IPS-15b (cell line): ENCODE measurements around the gene CD2AP.

ENCODE experiments used
- H3K27me3 ChIP-seq: one replicate; pipeline ENCODE4 v1.6.1; 2013; ENCODE audit warnings: low read length; ENCODE audit not compliant: control insufficient read depth, insufficient read depth
- H3K36me3 ChIP-seq: one replicate; pipeline ENCODE4 v1.6.1; 2013; ENCODE audit warnings: low read length; ENCODE audit not compliant: control insufficient read depth, insufficient read depth
- H3K4me1 ChIP-seq: one replicate; pipeline ENCODE4 v1.6.1; 2013; ENCODE audit warnings: mild to moderate bottlenecking, low read length; ENCODE audit not compliant: control insufficient read depth, insufficient read depth
- H3K4me3 ChIP-seq: one replicate; pipeline ENCODE4 v1.5.1; 2013; ENCODE audit warnings: low read depth, low read length
- H3K9ac ChIP-seq: one replicate; pipeline ENCODE4 v1.6.1; 2013; ENCODE audit warnings: low read depth, mild to moderate bottlenecking, low read length
- H3K9me3 ChIP-seq: one replicate; pipeline ENCODE4 v1.6.1; 2013; ENCODE audit warnings: mild to moderate bottlenecking, low read length; ENCODE audit not compliant: control insufficient read depth, insufficient read depth

The CD2AP gene

GRCh38 chr6:47653706-47654105 lies 176.1 kb downstream of the CD2AP start:
- H3K4me1 ChIP-seq, result peaks cover 2% of the 10 kb centered on the region
- no peak overlapping the region for H3K4me3 ChIP-seq
- no peaks in the 10 kb centered on the region for H3K27me3 ChIP-seq
- no peak overlapping the region for H3K9ac ChIP-seq
- H3K9me3 ChIP-seq, result no peaks in the 10 kb centered on the region
- no peaks in the 10 kb centered on the region for H3K36me3 ChIP-seq

DNA sequence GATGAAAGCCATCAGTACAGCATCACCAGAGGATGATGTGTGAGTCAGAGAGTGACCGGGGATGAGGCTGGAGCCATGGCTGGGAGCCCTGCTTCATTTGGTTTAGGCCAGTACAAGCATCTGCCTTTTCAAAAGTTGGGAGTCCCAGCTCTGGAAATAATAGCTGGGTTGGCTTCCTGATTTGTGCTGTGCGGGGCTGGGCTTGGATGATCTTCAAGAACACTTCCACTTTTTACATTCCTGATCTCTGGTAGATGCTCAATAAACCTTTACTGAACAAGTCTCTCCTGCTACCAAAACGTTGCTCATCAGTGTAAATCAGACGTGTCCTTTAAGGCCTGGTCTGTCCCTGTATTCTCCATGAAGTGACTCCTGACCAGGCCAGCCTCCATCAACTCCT lies 176.7 kb downstream of the CD2AP start:
- H3K36me3 ChIP-seq, result no peaks in the 10 kb centered on the region
- no peaks in the 10 kb centered on the region for H3K27me3 ChIP-seq
- peaks cover 2% of the 10 kb centered on the region for H3K4me1 ChIP-seq
- no peak overlapping the region for H3K4me3 ChIP-seq
- H3K9me3 ChIP-seq, result no peaks in the 10 kb centered on the region
- H3K9ac ChIP-seq, result no peak overlapping the region

DNA sequence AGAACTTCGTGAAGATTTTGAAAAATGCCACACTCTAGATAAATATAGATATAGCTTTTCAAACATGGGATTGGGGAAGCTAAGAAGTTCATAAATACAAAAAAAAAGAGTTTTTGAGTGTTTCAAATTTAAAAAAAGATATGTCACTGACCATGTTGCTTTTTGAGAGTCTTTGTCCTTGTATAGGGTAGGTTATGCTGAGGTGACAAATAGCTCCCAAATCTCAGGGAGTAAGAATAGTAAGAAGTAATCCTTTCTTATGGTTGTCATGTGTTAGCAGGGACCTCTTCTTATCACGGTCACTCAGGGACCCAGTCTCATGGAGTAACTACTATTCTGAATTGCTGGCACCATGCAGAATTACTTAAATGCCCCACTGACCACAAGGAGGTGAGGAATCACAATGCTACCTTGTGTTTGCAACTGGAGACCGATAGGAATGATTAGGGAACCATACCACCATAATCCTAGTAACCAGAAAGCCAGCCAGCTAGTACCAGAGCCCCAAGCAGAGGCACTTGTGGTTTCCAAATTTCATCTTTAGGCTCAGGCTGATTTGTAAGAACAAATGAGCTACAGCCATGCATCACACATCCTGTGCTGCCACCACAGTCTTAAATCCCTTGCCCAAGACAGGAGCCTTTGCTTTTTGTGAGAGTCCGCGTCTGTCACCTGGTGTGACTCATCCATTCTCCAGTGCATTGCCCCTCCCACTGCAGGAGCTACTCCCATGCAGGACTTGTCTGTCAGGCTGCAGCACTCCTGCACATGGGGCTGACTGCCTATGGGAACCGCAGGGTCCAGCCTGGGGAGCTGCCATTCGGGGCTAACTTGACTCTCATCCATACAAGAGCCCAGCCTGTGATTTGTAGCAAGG lies 178.4 kb downstream of the CD2AP start:
- H3K9me3 ChIP-seq, result no peaks in the 10 kb centered on the region
- no peak overlapping the region for H3K4me3 ChIP-seq
- H3K36me3 ChIP-seq, result no peaks in the 10 kb centered on the region
- peaks cover 2% of the 10 kb centered on the region for H3K4me1 ChIP-seq
- H3K9ac ChIP-seq, result no peak overlapping the region
- H3K27me3 ChIP-seq, result no peaks in the 10 kb centered on the region

- Histone ChIP-seq H3K4me3 (no peak overlapping the region), H3K9me3 (no peaks in the 10 kb centered on the region), H3K9ac (no peak overlapping the region), H3K36me3 (no peaks in the 10 kb centered on the region), H3K27me3 (no peaks in the 10 kb centered on the region), H3K4me1 (no peaks in the 10 kb centered on the region)
Observed at GRCh38 chr6:47661960-47662359, 184.4 kb downstream of the CD2AP start.

GRCh38 chr6:47663462-47664216 lies 186.1 kb downstream of the CD2AP start:
- Histone ChIP-seq H3K4me1 (no peaks in the 10 kb centered on the region), H3K27me3 (no peaks in the 10 kb centered on the region), H3K36me3 (no peaks in the 10 kb centered on the region), H3K9ac (no peak overlapping the region), H3K4me3 (no peak overlapping the region), H3K9me3 (no peaks in the 10 kb centered on the region)

DNA sequence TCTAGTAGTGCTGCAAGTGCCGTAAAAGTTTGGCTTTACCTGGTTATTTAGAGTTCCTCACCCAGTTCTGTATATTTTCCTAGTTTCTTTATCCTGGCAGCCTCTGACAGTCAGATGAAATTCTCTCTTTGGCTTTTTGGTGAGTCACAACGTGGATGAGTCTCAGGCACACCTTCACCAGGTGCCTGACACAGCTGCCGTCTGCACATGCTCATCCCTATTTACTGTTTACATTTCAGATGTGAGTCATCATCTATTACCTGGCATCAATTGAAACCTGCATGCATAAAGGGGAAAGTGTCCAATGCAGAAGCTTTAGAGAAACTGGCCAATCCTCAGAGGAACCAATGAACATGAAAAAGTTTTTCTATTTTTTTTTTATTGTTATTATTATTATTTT lies 187.5 kb downstream of the CD2AP start:
- H3K36me3 ChIP-seq, result no peaks in the 10 kb centered on the region
- no peak overlapping the region for H3K9ac ChIP-seq
- no peaks in the 10 kb centered on the region for H3K9me3 ChIP-seq
- peaks cover 6% of the 10 kb centered on the region for H3K4me1 ChIP-seq
- H3K4me3 ChIP-seq, result no peak overlapping the region
- no peaks in the 10 kb centered on the region for H3K27me3 ChIP-seq

DNA sequence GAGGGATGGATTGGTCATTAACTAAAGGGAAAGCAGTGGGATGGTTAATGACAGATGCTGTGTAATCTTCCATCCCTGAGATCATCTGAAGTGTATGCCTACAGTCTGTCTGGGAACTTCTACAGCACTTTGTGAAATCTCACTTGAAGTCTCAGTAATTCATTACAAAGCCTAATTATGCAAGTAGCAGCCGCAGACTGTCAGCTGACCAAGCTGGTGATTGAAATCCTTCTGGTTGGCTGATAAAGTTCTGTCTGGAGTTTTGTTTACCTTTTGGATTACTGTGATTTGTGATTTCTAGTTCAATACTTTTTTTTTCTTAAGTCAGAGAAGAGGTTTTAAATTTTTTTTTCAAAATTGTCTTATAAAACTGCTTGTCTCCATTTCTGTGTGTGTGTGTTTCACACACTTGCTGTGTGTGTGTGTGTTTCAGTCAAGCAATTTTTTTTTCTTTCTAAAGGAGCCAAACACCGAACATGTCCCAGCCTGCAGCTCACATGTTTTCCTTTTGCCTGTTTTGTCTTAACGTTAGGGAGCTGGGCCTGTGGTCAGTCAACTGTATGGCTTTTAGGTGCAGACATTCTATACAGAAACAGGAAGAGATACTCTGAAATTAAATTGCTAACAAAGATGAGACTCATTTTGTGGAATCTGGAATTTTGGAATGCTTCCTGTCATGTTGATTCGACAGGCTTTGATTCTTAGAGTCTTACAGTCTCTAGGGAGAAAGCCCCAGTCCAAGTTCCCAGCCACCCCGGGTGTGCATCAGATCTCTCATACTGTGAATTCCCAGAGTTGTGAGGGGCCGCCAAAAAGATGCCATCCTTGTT lies 192.3 kb downstream of the CD2AP start:
- Histone ChIP-seq H3K9ac (no peak overlapping the region), H3K4me3 (no peak overlapping the region), H3K27me3 (no peaks in the 10 kb centered on the region), H3K9me3 (no peaks in the 10 kb centered on the region), H3K36me3 (no peaks in the 10 kb centered on the region), H3K4me1 (peaks cover 6% of the 10 kb centered on the region)

- H3K4me3 ChIP-seq, result no peak overlapping the region
- peaks cover 6% of the 10 kb centered on the region for H3K4me1 ChIP-seq
- H3K36me3 ChIP-seq, result no peaks in the 10 kb centered on the region
- H3K9me3 ChIP-seq, result no peaks in the 10 kb centered on the region
- no peak overlapping the region for H3K9ac ChIP-seq
- no peaks in the 10 kb centered on the region for H3K27me3 ChIP-seq
Observed at GRCh38 chr6:47670851-47671250, 193.3 kb downstream of the CD2AP start.

DNA sequence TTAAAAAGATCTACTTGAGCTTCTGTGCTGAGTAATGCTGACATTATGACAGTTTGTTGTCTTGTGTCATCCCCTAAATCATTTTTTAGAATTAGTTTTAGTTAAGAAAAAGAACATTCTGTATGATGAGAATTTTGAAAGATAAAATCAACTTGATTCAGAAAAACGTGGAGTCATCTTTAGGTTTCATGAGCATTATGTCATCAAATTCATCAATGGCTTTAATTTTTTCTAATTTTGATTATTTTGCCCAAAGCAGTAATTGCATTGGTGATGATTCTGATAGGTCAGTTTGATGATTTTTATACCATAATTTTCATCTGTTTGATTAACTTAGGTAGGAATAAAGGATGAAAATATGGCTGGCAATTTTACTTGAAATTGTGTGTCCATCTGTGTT lies 194.2 kb downstream of the CD2AP start:
- Histone ChIP-seq H3K4me3 (no peak overlapping the region), H3K27me3 (no peaks in the 10 kb centered on the region), H3K36me3 (no peaks in the 10 kb centered on the region), H3K4me1 (peaks cover 6% of the 10 kb centered on the region), H3K9me3 (no peaks in the 10 kb centered on the region), H3K9ac (no peak overlapping the region)

- no peaks in the 10 kb centered on the region for H3K27me3 ChIP-seq
- no peak overlapping the region for H3K9ac ChIP-seq
- no peak overlapping the region for H3K4me3 ChIP-seq
- no peaks in the 10 kb centered on the region for H3K36me3 ChIP-seq
- H3K4me1 ChIP-seq, result peaks cover 6% of the 10 kb centered on the region
- H3K9me3 ChIP-seq, result no peaks in the 10 kb centered on the region
Observed at GRCh38 chr6:47672816-47673215, 195.2 kb downstream of the CD2AP start.

DNA sequence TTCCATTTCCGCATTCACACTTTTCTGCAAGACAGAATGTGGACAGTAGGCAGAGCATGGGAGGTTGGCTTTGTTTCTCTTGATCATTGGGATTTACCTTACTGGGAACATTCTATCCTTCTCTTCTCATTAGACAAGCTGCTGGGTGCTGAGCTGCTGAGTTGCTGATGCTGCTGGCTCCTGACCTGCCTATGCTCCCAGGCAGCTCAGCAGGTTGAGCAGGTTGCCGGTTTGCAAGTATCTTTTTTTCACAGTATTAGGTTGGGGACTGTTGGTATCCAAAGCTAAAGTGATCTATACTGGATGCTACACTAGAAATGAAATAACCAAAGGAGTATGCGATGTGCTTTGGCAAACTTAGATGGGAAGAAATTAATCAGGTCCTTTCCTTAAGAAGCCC lies 197.1 kb downstream of the CD2AP start:
- Histone ChIP-seq H3K27me3 (no peaks in the 10 kb centered on the region), H3K4me1 (peaks cover under 1% of the 10 kb centered on the region), H3K9ac (no peak overlapping the region)

More for the DNA sequence above, 197.1 kb downstream of the CD2AP start:
- no peak overlapping the region for H3K4me3 ChIP-seq
- H3K36me3 ChIP-seq, result no peaks in the 10 kb centered on the region
- H3K9me3 ChIP-seq, result no peaks in the 10 kb centered on the region
